HFF-Myc (cell line): ENCODE results near the gene RNF144A.

Experiments
- DNase-seq: peaks from one replicate; pipeline ENCODE4 v3.0.0-alpha.2; 2011; ENCODE audit warnings: low read depth; ENCODE audit errors: extremely low read depth
- H3K4me3 ChIP-seq: replicated peaks from 2 replicates; pipeline ENCODE4 v1.5.1; 2011; ENCODE audit warnings: low read depth, mild to moderate bottlenecking, control low read depth, low read length
- TF ChIP-seq, protein P1 (sequence below): IDR thresholded peaks from 2 replicates; pipeline ENCODE4 v1.5.1; 2012; ENCODE audit warnings: mild to moderate bottlenecking, low read depth, low read length, control low read depth; ENCODE audit errors: missing control alignments

RNF144A gene

GRCh38 chr2:7053650-7054265 is 136.5 kb downstream of the RNF144A start:
- TF ChIP-seq, protein P1, sequence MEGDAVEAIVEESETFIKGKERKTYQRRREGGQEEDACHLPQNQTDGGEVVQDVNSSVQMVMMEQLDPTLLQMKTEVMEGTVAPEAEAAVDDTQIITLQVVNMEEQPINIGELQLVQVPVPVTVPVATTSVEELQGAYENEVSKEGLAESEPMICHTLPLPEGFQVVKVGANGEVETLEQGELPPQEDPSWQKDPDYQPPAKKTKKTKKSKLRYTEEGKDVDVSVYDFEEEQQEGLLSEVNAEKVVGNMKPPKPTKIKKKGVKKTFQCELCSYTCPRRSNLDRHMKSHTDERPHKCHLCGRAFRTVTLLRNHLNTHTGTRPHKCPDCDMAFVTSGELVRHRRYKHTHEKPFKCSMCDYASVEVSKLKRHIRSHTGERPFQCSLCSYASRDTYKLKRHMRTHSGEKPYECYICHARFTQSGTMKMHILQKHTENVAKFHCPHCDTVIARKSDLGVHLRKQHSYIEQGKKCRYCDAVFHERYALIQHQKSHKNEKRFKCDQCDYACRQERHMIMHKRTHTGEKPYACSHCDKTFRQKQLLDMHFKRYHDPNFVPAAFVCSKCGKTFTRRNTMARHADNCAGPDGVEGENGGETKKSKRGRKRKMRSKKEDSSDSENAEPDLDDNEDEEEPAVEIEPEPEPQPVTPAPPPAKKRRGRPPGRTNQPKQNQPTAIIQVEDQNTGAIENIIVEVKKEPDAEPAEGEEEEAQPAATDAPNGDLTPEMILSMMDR: no peak
- DNase-seq: no peak

GRCh38 chr2:7057865-7058400 is 140.7 kb downstream of the RNF144A start:
- TF ChIP-seq, protein P1: no peak
- DNase-seq: no peak
- H3K4me3 ChIP-seq: no peak overlapping the region

More at GRCh38 chr2:7053650-7054265, 136.5 kb downstream of the RNF144A start:
- no peak overlapping the region for H3K4me3 ChIP-seq

GRCh38 chr2:7060156-7060555 is 142.9 kb downstream of the RNF144A start:
- no peak for DNase-seq
- TF ChIP-seq, protein P1: no peak
- no peak overlapping the region for H3K4me3 ChIP-seq

DNA sequence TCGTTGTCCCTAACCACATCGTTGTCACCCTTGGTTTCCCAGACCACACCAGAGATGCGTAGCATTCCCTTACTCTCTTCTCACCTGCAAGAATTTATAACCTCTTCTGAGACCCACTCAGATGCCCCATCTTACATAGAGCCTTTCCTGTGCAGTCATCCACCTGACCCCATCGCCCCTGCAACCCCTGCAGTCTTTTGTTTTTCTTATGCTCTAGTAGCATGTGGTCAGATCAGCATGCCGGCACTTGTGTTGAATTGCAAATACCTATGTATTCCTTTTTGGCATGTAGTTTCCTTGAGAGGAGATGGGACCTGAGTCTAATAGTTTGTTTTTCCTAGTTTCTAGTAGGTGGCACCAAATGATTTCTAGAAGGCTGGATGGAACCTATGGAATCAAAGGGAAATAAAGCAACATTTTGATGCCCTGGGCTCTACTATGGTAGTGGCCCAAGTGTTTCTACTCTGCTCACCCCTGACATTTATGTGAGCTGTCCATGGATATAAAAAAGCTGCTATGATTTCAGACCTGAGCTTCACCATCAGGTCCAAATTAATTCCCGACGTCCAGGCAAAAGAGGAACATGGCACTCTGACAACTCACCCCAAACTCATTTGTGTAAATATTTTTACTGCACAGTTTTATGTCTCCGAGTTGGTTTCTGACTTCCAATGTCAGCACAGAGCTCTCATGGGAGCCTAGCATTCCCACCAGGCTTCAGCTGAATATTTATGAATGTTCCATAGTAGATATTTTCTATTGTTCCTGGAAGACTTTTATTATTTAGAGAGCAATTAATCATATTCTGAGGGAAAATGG is 143.6 kb downstream of the RNF144A start:
- no peak overlapping the region for H3K4me3 ChIP-seq
- TF ChIP-seq, protein P1: no peak
- DNase-seq: no peak

DNA sequence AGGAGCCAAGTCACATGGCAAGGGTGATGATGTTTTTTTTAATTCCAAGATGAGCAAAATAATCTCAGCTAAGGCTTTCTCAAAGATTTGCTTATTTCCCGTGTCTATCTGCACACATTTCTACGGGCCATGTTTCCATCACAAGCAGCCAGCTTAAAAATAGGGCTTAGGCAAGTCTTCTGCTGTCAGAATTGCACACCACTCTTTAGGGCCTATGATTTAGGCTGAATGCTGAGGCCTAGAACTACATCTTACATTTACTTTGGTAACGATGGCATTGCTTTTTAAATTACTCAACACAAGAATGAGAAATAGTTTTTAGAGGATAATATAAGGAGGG is 144.2 kb downstream of the RNF144A start:
- TF ChIP-seq, protein P1: no peak
- no peak for DNase-seq
- H3K4me3 ChIP-seq: no peak overlapping the region

GRCh38 chr2:7061921-7062320 is 144.7 kb downstream of the RNF144A start:
- no peak overlapping the region for H3K4me3 ChIP-seq
- DNase-seq: no peak
- TF ChIP-seq, protein P1: no peak
